H1 (cell line): Measurements from ENCODE around the gene MKRN1. TPM values are rescaled to one million over a fixed set of nuclear protein-coding genes. Genes with fewer than 3 reads are reported as not detected.

Source experiments
- CTCF ChIA-PET: fragments of 300-600 bp; sonication (Branson Sonifier 250); formaldehyde crosslinking; loops from one replicate; lab custom pipeline; 2021; ENCODE audit not compliant: partially characterized antibody; lab: Charles Lee
- POLR2A ChIA-PET: fragments of 300-600 bp; sonication (Branson Sonifier 250); formaldehyde crosslinking; loops from one replicate; lab custom pipeline; 2021; ENCODE audit warnings: inconsistent platforms; ENCODE audit not compliant: partially characterized antibody; lab: Charles Lee
- DNase-seq, 2 experiments: peaks; one replicate each; pipeline versions ENCODE4 v3.0.0 to v3.0.0-alpha.2; 2010 to 2022; ENCODE audit warnings: low spot score in 2 of 2, low read depth in 1 of 2, mixed read lengths in 1 of 2
- FAIRE-seq: peaks from 2 replicates; lab custom pipeline; 2011; peaks lifted over from hg19 to GRCh38; lab: Jason Lieb, UNC
- H2AFZ ChIP-seq: 2 replicates; pipeline ENCODE4 v1.8.1; 2012; ENCODE audit warnings: low read length, inconsistent platforms
- H2AK5ac ChIP-seq: 2 replicates; pipeline ENCODE4 v1.6.1; 2013; ENCODE audit warnings: low read depth, low read length
- H2BK120ac ChIP-seq: replicated peaks from 2 replicates; pipeline ENCODE3; 2013; ENCODE audit warnings: low read depth, low read length, inconsistent platforms
- H2BK12ac ChIP-seq: 2 replicates; pipeline ENCODE4 v1.6.1; 2013; ENCODE audit warnings: low read depth, low read length
- H2BK15ac ChIP-seq: 2 replicates; pipeline ENCODE4 v1.6.1; 2013; ENCODE audit warnings: low read length
- H2BK20ac ChIP-seq: 2 replicates; pipeline ENCODE4 v1.6.1; 2013; ENCODE audit warnings: low read length
- H2BK5ac ChIP-seq: 2 replicates; pipeline ENCODE4 v1.6.1; 2013; ENCODE audit warnings: low read depth, low read length
- H3K14ac ChIP-seq: 2 replicates; pipeline ENCODE4 v1.6.1; 2013; ENCODE audit warnings: inconsistent platforms; ENCODE audit not compliant: insufficient read length
- H3K18ac ChIP-seq: 2 replicates; pipeline ENCODE4 v1.6.1; 2013; ENCODE audit warnings: low read length; ENCODE audit errors: extremely low read depth
- H3K23ac ChIP-seq: 2 replicates; pipeline ENCODE4 v1.6.1; 2013; ENCODE audit warnings: inconsistent platforms; ENCODE audit not compliant: insufficient read length
- H3K23me2 ChIP-seq: 2 replicates; pipeline ENCODE4 v1.6.1; 2013; ENCODE audit warnings: low read depth, low read length
- H3K27ac ChIP-seq: 2 replicates; pipeline ENCODE4 v1.6.1; 2011; ENCODE audit warnings: low read depth, low read length, inconsistent platforms
- H3K27me3 ChIP-seq, 4 experiments: replicated peaks in 1 of 4; 1 replicate in 1 of 4; 2 replicates in 3 of 4; pipeline versions ENCODE4 v1.6.1 to v1.8.1; 2011 to 2013; ENCODE audit warnings: low read length in 3 of 4, mild to moderate bottlenecking in 3 of 4, inconsistent platforms in 2 of 4, mixed read lengths in 2 of 4, moderate library complexity in 1 of 4; ENCODE audit not compliant: control insufficient read depth in 3 of 4, insufficient read depth in 3 of 4; ENCODE audit errors: extremely low read depth in 1 of 4
- H3K36me3 ChIP-seq, 4 experiments: 2 replicates each; pipeline versions ENCODE4 v1.6.1 to v1.8.1; 2011 to 2013; ENCODE audit warnings: mild to moderate bottlenecking in 4 of 4, low read length in 3 of 4, moderate library complexity in 2 of 4, control low read depth in 1 of 4, inconsistent platforms in 1 of 4; ENCODE audit not compliant: insufficient read depth in 4 of 4, control insufficient read depth in 2 of 4
- H3K4ac ChIP-seq: replicated peaks from 2 replicates; pipeline ENCODE3; 2013; ENCODE audit warnings: low read length, low read depth, mixed read lengths, inconsistent platforms; ENCODE audit not compliant: insufficient read length
- H3K4me1 ChIP-seq, 4 experiments: replicated peaks in 1 of 4; 1 replicate in 1 of 4; 2 replicates in 3 of 4; pipeline versions ENCODE4 v1.6.1 to v1.8.1; 2011 to 2013; ENCODE audit warnings: low read length in 3 of 4, inconsistent platforms in 2 of 4, mixed read lengths in 1 of 4; ENCODE audit not compliant: insufficient read depth in 4 of 4, control insufficient read depth in 3 of 4
- H3K4me2 ChIP-seq, 2 experiments: 2 replicates each; pipeline versions ENCODE4 v1.6.1 to v1.8.1; 2011 to 2013; ENCODE audit warnings: low read depth in 2 of 2, low read length in 2 of 2, control low read depth in 1 of 2, inconsistent platforms in 1 of 2, mild to moderate bottlenecking in 1 of 2; ENCODE audit not compliant: insufficient read depth in 1 of 2
- H3K4me3 ChIP-seq, 4 experiments: fragments of 200-600, 300-600 bp in 1 of 4; sonication (generic), shearing (Covaris generic), sonication (Bioruptor Twin) in 1 of 4; 2 replicates each; pipeline versions ENCODE4 v1.5.1 to v1.8.1; 2011 to 2016; ENCODE audit warnings: low read length in 4 of 4, low read depth in 3 of 4, control low read depth in 2 of 4, inconsistent platforms in 2 of 4, mild to moderate bottlenecking in 2 of 4, mixed read lengths in 1 of 4, moderate library complexity in 1 of 4; ENCODE audit not compliant: insufficient read depth in 2 of 4; ENCODE audit errors: extremely low read depth in 1 of 4
- H3K56ac ChIP-seq: replicated peaks from 2 replicates; pipeline ENCODE3; 2013; ENCODE audit warnings: low read depth, mild to moderate bottlenecking, mixed read lengths, low read length, inconsistent platforms; ENCODE audit not compliant: insufficient read length
- H3K79me1 ChIP-seq: 2 replicates; pipeline ENCODE4 v1.6.1; 2013; ENCODE audit warnings: low read depth, low read length, control low read depth
- H3K79me2 ChIP-seq, 2 experiments: 2 replicates each; pipeline versions ENCODE4 v1.6.1 to v1.8.1; 2012 to 2013; ENCODE audit warnings: low read length in 2 of 2, mild to moderate bottlenecking in 2 of 2, inconsistent platforms in 1 of 2; ENCODE audit not compliant: insufficient read depth in 2 of 2, control insufficient read depth in 1 of 2
- H3K9ac ChIP-seq, 4 experiments: replicated peaks in 1 of 4; 1 replicate in 1 of 4; 2 replicates in 3 of 4; pipeline versions ENCODE4 v1.6.1 to v1.8.1; 2011 to 2013; ENCODE audit warnings: low read depth in 3 of 4, low read length in 3 of 4, control low read depth in 2 of 4, mild to moderate bottlenecking in 2 of 4, moderate library complexity in 2 of 4, inconsistent platforms in 1 of 4; ENCODE audit errors: extremely low read depth in 1 of 4
- H3K9me3 ChIP-seq, 2 experiments: 2 replicates each; pipeline versions ENCODE4 v1.6.1 to v1.8.1; 2012 to 2013; ENCODE audit warnings: mild to moderate bottlenecking in 2 of 2, moderate library complexity in 2 of 2, control low read depth in 1 of 2, inconsistent platforms in 1 of 2, low read depth in 1 of 2, low read length in 1 of 2, mixed read lengths in 1 of 2; ENCODE audit not compliant: insufficient read depth in 2 of 2
- H4K20me1 ChIP-seq, 2 experiments: replicated peaks in 1 of 2; 2 replicates each; pipeline versions ENCODE3 to v1.8.1; 2011 to 2013; ENCODE audit warnings: inconsistent platforms in 2 of 2, low read length in 2 of 2, mild to moderate bottlenecking in 1 of 2; ENCODE audit not compliant: insufficient read depth in 2 of 2, control insufficient read depth in 1 of 2
- H4K5ac ChIP-seq: 2 replicates; pipeline ENCODE4 v1.6.1; 2013; ENCODE audit warnings: low read length, low read depth, mixed read lengths, inconsistent platforms; ENCODE audit not compliant: insufficient read length
- H4K8ac ChIP-seq: 2 replicates; pipeline ENCODE4 v1.8.0; 2013; ENCODE audit warnings: mild to moderate bottlenecking, moderate library complexity, low read length, inconsistent platforms; ENCODE audit not compliant: insufficient read depth; ENCODE audit errors: extremely low read depth
- H4K91ac ChIP-seq: replicated peaks from 2 replicates; pipeline ENCODE3; 2013; ENCODE audit warnings: low read length, mixed read lengths, inconsistent platforms; ENCODE audit not compliant: insufficient read length
- MAFK ChIP-seq: IDR thresholded peaks from 2 replicates; pipeline ENCODE4 v1.6.1; 2012; ENCODE audit warnings: low read depth, mild to moderate bottlenecking, improper control_type of control experiment, low read length
- NRF1 ChIP-seq: IDR thresholded peaks from 2 replicates; pipeline ENCODE4 v1.6.1; 2011; ENCODE audit warnings: mild to moderate bottlenecking, low read depth, low read length, improper control_type of control experiment
- RNF2 ChIP-seq: fragments of 200-900, 300-1000 bp; sonication (generic); IDR thresholded peaks from 2 replicates; pipeline ENCODE4 v1.7.1; 2016; ENCODE audit warnings: borderline replicate concordance, low read depth, mild to moderate bottlenecking, antibody characterized with exemption, low read length; ENCODE audit not compliant: poor library complexity, severe bottlenecking; ENCODE audit errors: missing control alignments
- SP1 ChIP-seq: IDR thresholded peaks from 2 replicates; pipeline ENCODE4 v1.6.1; 2011; ENCODE audit warnings: low read depth, low read length
- WGBS, 2 experiments: shearing (Covaris generic) in 1 of 2; methylation state at CpG; one replicate each; pipeline versions ENCODE4 v1.1.6 to v1.1.7; 2013 to 2015; ENCODE audit warnings: low lambda C conversion rate in 2 of 2, mixed read lengths in 2 of 2, inconsistent platforms in 1 of 2, low coverage in 1 of 2, missing lambda C conversion rate in 1 of 2; ENCODE audit not compliant: insufficient replicate concordance in 2 of 2, insufficient coverage in 1 of 2, insufficient read length in 1 of 2; ENCODE audit errors: extremely low coverage in 1 of 2, missing lambda C conversion rate in 1 of 2; 5-methylcytosine and 5-hydroxymethylcytosine counted together
- polyA plus RNA-seq, 7 experiments: library from polyadenylated mRNA; depleted of rRNA in 3 of 7; stranded (reverse) in 5 of 7; unstranded in 2 of 7; fragments of >200 nt in 5 of 7; fragments of 200-250 nt in 2 of 7; gene quantifications; 1 replicate in 5 of 7; 2 replicates in 1 of 7; 4 replicates in 1 of 7; pipeline versions ENCODE4 v1.2.1 to v1.2.3, GENCODE V29; 2011 to 2013; ENCODE audit warnings: missing spikeins in 2 of 7, mixed read lengths in 2 of 7
- total RNA-seq: library from RNA; stranded (reverse); fragmentation: NEBNext Ultra II Directional; extraction: Animal tissue kit (Norgen Biotek cat#: 25700); gene quantifications from 2 replicates; pipeline ENCODE4 v1.2.1, GENCODE V29; 2021
- TF ChIP-seq, protein P1 (sequence below): IDR thresholded peaks from 2 replicates; pipeline ENCODE4 v1.6.1; 2011; ENCODE audit warnings: low read length, improper control_type of control experiment

Gene MKRN1
- total and polyA plus RNA-seq, 2 of the 8 experiments (the other 6 are each of a cell fraction or from before 2014, with no cell fraction given), result 46.2 to 99.6 TPM

DNA sequence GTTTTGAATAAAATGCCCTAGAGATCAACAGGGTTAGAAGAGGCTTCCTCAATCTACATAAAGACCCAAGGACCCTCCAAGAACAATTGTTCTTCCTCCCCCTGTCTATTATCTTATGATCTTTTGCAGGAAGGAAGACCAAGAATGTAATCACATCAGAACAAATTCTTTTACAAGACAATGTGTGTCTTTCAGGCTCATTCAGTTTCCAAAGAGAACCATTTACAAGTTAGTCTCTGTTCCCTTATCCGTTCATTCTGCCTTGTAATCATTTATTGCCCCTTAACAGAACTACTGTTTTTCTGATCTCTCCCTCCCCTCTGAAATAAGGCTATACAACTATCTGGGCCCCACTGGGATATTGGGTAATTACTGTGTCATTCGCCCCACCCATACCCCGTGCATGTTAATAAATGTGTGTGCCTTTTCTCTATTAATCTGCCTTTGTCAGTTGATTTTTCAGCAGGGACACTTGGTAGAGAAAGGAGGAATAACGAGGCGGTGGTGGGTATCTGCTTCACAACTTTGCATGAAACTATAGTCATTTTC lies 5.7 kb upstream of the MKRN1 start:
- Histone ChIP-seq H2BK12ac (peak overlapping the region; percentile 86; the same call in 1 of the 2 replicates), H3K4me2 (peak overlapping the region; percentile 29 to 47), H2BK120ac (peak overlapping the region; percentile 99), H3K27me3 (no peaks in the 10 kb centered on the region), H3K79me2 (no peaks in the 10 kb centered on the region), H3K36me3 (no peaks in the 10 kb centered on the region), H4K20me1 (no peaks in the 10 kb centered on the region), H4K8ac (no peak overlapping the region), H4K5ac (no peak overlapping the region), H3K4ac (peak overlapping the region; percentile 75), H3K56ac (peak overlapping the region; percentile 21), H3K27ac (peak overlapping the region; percentile 11; the same call in 1 of the 2 replicates), H3K9ac (no peak overlapping the region), H2BK15ac (0 out of 2 replicates have a peak overlapping the region, but pooled peaks have one; percentile 9), H3K4me3 (peak overlapping the region in 1 of 4 experiments; percentile 28; a peak in 2 of 8 replicates), H2AK5ac (no peak overlapping the region), H2BK20ac (peak overlapping the region; percentile 88), H3K79me1 (no peaks in the 10 kb centered on the region), H3K18ac (no peak overlapping the region; the same call in 1 of the 2 replicates), H3K4me1 (peaks cover 2 to 16% (median 12%) of the 10 kb centered on the region in 4 experiments; a peak in 5 of 7 replicates), H3K14ac (no peak overlapping the region), H3K23me2 (no peaks in the 10 kb centered on the region), H3K9me3 (no peaks in the 10 kb centered on the region), H4K91ac (peak overlapping the region; percentile 94), H3K23ac (peak overlapping the region; percentile 20), H2AFZ (no peak overlapping the region), H2BK5ac (peak overlapping the region; percentile 93; the same call in 1 of the 2 replicates)
- DNase-seq (no peak), FAIRE-seq (no peak)
- TF ChIP-seq SP1 (0 out of 2 replicates have a peak, but pooled peaks have one; percentile 13), RNF2 (no peak), NRF1 (no peak), MAFK (peak; percentile 7; the same call in 1 of the 2 replicates)
- TF ChIP-seq, protein P1, sequence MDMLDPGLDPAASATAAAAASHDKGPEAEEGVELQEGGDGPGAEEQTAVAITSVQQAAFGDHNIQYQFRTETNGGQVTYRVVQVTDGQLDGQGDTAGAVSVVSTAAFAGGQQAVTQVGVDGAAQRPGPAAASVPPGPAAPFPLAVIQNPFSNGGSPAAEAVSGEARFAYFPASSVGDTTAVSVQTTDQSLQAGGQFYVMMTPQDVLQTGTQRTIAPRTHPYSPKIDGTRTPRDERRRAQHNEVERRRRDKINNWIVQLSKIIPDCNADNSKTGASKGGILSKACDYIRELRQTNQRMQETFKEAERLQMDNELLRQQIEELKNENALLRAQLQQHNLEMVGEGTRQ, result no peak
- CTCF ChIA-PET, result interaction anchor here (1.0 kb wide), 1 partner anchor 499 kb away, joined by 4 read pairs; no protein-coding TSS in a partner anchor
- POLR2A ChIA-PET, result interaction anchor here (1.6 kb wide), 1 partner anchor 8 kb away, joined by 5 read pairs; no protein-coding TSS in a partner anchor
- WGBS, 2 experiments, result 51% methylated on average over 5 of the region's 5 CpGs; no CpG with 5 or more reads in 1 of the 2 experiments
